ENCODE measurements around the gene ANGEL2. TPM values are rescaled to one million over a fixed set of nuclear protein-coding genes. Genes with fewer than 3 reads are reported as not detected.
"Not testable (repeated sequence)": the region's sequence is repeated elsewhere in the genome, so short reads cannot be mapped to it uniquely, and the experiment has no call there.

ANGEL2 gene
- total RNA-seq, 1 donor from 2014 or later = 36.6 TPM

GRCh38 chr1:212973426-212973825 lies 42.2 kb downstream of the ANGEL2 start:
- no peaks in the 10 kb centered on the region for H3K36me3 ChIP-seq
- TF ChIP-seq, protein P1, sequence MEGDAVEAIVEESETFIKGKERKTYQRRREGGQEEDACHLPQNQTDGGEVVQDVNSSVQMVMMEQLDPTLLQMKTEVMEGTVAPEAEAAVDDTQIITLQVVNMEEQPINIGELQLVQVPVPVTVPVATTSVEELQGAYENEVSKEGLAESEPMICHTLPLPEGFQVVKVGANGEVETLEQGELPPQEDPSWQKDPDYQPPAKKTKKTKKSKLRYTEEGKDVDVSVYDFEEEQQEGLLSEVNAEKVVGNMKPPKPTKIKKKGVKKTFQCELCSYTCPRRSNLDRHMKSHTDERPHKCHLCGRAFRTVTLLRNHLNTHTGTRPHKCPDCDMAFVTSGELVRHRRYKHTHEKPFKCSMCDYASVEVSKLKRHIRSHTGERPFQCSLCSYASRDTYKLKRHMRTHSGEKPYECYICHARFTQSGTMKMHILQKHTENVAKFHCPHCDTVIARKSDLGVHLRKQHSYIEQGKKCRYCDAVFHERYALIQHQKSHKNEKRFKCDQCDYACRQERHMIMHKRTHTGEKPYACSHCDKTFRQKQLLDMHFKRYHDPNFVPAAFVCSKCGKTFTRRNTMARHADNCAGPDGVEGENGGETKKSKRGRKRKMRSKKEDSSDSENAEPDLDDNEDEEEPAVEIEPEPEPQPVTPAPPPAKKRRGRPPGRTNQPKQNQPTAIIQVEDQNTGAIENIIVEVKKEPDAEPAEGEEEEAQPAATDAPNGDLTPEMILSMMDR (IDR thresholded peaks at IDR 0.05) = no peak
- H3K4me3 ChIP-seq = no peak overlapping the region
- intact Hi-C loops (cut with DNase I) = no loop called here
- H3K4me1 ChIP-seq = no peaks in the 10 kb centered on the region
- ATAC-seq (no peak), DNase-seq (no peak)
- H3K27ac ChIP-seq = no peak overlapping the region
- no peaks in the 10 kb centered on the region for H3K27me3 ChIP-seq (ENCODE audit: low read depth)
- H3K9me3 ChIP-seq = no peaks in the 10 kb centered on the region

- Histone ChIP-seq H3K9me3 (no peaks in the 10 kb centered on the region), H3K27me3 (ENCODE audit: low read depth) (no peaks in the 10 kb centered on the region), H3K36me3 (no peaks in the 10 kb centered on the region), H3K27ac (peak overlapping the region; percentile 60), H3K4me1 (no peaks in the 10 kb centered on the region), H3K4me3 (no peak overlapping the region)
- ATAC-seq (peak; percentile 92 to 96), DNase-seq (peak; percentile 53)
- intact Hi-C loops (cut with DNase I) = no loop called here
- TF ChIP-seq, protein P1 (IDR thresholded peaks at IDR 0.05) = no peak
These were observed 44.4 kb downstream of the ANGEL2 start for GRCh38 chr1:212971312-212971711.

DNA sequence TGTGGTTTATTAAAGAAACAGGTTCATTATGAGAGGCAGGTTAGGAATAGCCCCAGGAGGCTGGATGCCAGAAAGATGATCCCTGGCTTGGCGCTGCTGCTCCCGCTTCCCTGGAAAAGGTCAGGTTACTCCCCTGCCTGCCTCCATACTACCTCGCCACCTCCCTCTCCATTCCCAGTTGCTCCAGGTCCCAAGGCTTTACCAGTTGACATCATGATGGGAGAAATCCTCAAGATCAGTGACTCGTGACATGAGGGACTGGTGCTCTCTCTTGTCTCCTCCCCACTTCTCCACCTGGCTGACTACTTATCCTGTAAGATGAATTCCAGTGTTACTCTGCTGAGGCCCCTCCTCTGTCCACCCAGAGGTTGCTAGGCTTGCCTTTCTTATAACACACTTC lies 45.6 kb downstream of the ANGEL2 start:
- no peaks in the 10 kb centered on the region for H3K9me3 ChIP-seq
- DNase-seq = no peak
- no peak overlapping the region for H3K27ac ChIP-seq
- intact Hi-C loops (cut with DNase I) = no loop called here
- no peaks in the 10 kb centered on the region for H3K27me3 ChIP-seq (ENCODE audit: low read depth)
- ATAC-seq = peak in 1 of 2 donors; percentile 61
- no peaks in the 10 kb centered on the region for H3K4me1 ChIP-seq
- H3K4me3 ChIP-seq = no peak overlapping the region
- no peaks in the 10 kb centered on the region for H3K36me3 ChIP-seq
- TF ChIP-seq, protein P1 (IDR thresholded peaks at IDR 0.05) = no peak

- ATAC-seq (no peak), DNase-seq (no peak)
- no peaks in the 10 kb centered on the region for H3K36me3 ChIP-seq
- H3K27ac ChIP-seq = no peak overlapping the region
- H3K4me1 ChIP-seq = no peaks in the 10 kb centered on the region
- TF ChIP-seq, protein P1 (IDR thresholded peaks at IDR 0.05) = no peak
- H3K27me3 ChIP-seq (ENCODE audit: low read depth) = no peaks in the 10 kb centered on the region
- intact Hi-C loops (cut with DNase I) = no loop called here
- H3K9me3 ChIP-seq = no peaks in the 10 kb centered on the region
- no peak overlapping the region for H3K4me3 ChIP-seq
These were observed 47.3 kb downstream of the ANGEL2 start for GRCh38 chr1:212968368-212968863.

- no peaks in the 10 kb centered on the region for H3K27me3 ChIP-seq (ENCODE audit: low read depth)
- H3K36me3 ChIP-seq = no peaks in the 10 kb centered on the region
- H3K4me3 ChIP-seq = no peak overlapping the region
- H3K27ac ChIP-seq = no peak overlapping the region
- no peaks in the 10 kb centered on the region for H3K9me3 ChIP-seq
- DNase-seq = no peak
- no peak for ATAC-seq
- intact Hi-C loops (cut with DNase I) = no loop called here
- TF ChIP-seq, protein P1 (IDR thresholded peaks at IDR 0.05) = peak; percentile 36
- H3K4me1 ChIP-seq = no peaks in the 10 kb centered on the region
These were observed 47.9 kb downstream of the ANGEL2 start for GRCh38 chr1:212967801-212968200.

GRCh38 chr1:212966616-212967015 lies 49.1 kb downstream of the ANGEL2 start:
- DNase-seq = no peak
- intact Hi-C loops (cut with DNase I) = no loop called here
- TF ChIP-seq, protein P1 (IDR thresholded peaks at IDR 0.05) = no peak
- Histone ChIP-seq H3K4me3 (no peak overlapping the region), H3K27ac (no peak overlapping the region), H3K27me3 (ENCODE audit: low read depth) (no peaks in the 10 kb centered on the region), H3K4me1 (no peaks in the 10 kb centered on the region), H3K36me3 (no peaks in the 10 kb centered on the region), H3K9me3 (no peaks in the 10 kb centered on the region)
- ATAC-seq = no peak

GRCh38 chr1:212964993-212965392 lies 50.7 kb downstream of the ANGEL2 start:
- H3K9me3 ChIP-seq; intact Hi-C loops (cut with DNase I); H3K4me1 ChIP-seq; H3K27me3 ChIP-seq (ENCODE audit: low read depth); H3K4me3 ChIP-seq; ATAC-seq; H3K27ac ChIP-seq; H3K36me3 ChIP-seq; DNase-seq: not testable (repeated sequence)
